IMR-90 (cell line): ENCODE results near the gene FGF5. TPM values are rescaled to one million over a fixed set of nuclear protein-coding genes. Genes with fewer than 3 reads are reported as not detected.

ENCODE experiments used
- ATAC-seq: fragments of 200-7000 bp; cut with Tn5 transposase; 2 replicates; pipeline ENCODE4 v1.9.1; 2020; ENCODE audit warnings: low read depth, mild to moderate bottlenecking, moderate library complexity
- BruUV-seq: library from RNA; stranded (reverse); fragments of 400-500 nt; replicated peaks from 2 replicates; lab custom pipeline; 2021; lab: Mats Ljungman, UMichigan
- CTCF ChIA-PET: fragments of 300-600 bp; formaldehyde crosslinking; extraction: SDS; loops from one replicate; lab custom pipeline; 2021; ENCODE audit warnings: antibody characterized with exemption; lab: Yijun Ruan, JAX
- POLR2A ChIA-PET: fragments of 300-600 bp; sonication (Branson Sonifier 250); formaldehyde crosslinking; loops from one replicate; lab custom pipeline; 2022; ENCODE audit warnings: antibody characterized with exemption; ENCODE audit not compliant: unreplicated experiment; lab: Charles Lee
- DNase-seq: peaks from one replicate; pipeline ENCODE4 v3.0.0; 2013
- H2AFZ ChIP-seq: replicated peaks from 2 replicates; pipeline ENCODE3; 2013; ENCODE audit warnings: low read length, mild to moderate bottlenecking; ENCODE audit not compliant: poor library complexity
- H2AK5ac ChIP-seq: 2 replicates; pipeline ENCODE4 v1.6.1; 2013; ENCODE audit warnings: low read depth, low read length, inconsistent platforms
- H2AK9ac ChIP-seq: replicated peaks from 2 replicates; pipeline ENCODE3; 2013; ENCODE audit warnings: mild to moderate bottlenecking, low read depth, low read length, moderate library complexity; ENCODE audit not compliant: poor library complexity
- H2BK120ac ChIP-seq: 2 replicates; pipeline ENCODE4 v1.6.1; 2013; ENCODE audit warnings: low read depth, low read length, inconsistent platforms
- H2BK15ac ChIP-seq: 3 replicates; pipeline ENCODE4 v1.6.1; 2013; ENCODE audit warnings: low read depth, low read length, inconsistent platforms
- H2BK20ac ChIP-seq: 2 replicates; pipeline ENCODE4 v1.6.1; 2013; ENCODE audit warnings: low read depth, mild to moderate bottlenecking, inconsistent platforms, low read length, moderate library complexity
- H2BK5ac ChIP-seq: 2 replicates; pipeline ENCODE4 v1.6.1; 2013; ENCODE audit warnings: mild to moderate bottlenecking, low read depth, low read length, inconsistent platforms; ENCODE audit not compliant: poor library complexity, severe bottlenecking
- H3K14ac ChIP-seq: replicated peaks from 2 replicates; pipeline ENCODE4 v1.6.1; 2013; ENCODE audit warnings: low read depth, low read length, inconsistent platforms
- H3K18ac ChIP-seq: 2 replicates; pipeline ENCODE4 v1.6.1; 2013; ENCODE audit warnings: low read depth, low read length, control low read depth
- H3K23ac ChIP-seq: 2 replicates; pipeline ENCODE4 v1.6.1; 2013; ENCODE audit warnings: low read depth, low read length, inconsistent platforms
- H3K27ac ChIP-seq: 2 replicates; pipeline ENCODE4 v1.5.1; 2013; ENCODE audit warnings: mild to moderate bottlenecking, control low read depth, low read length; ENCODE audit not compliant: insufficient read depth
- H3K27me3 ChIP-seq: 2 replicates; pipeline ENCODE4 v1.6.1; 2013; ENCODE audit warnings: low read length; ENCODE audit not compliant: control insufficient read depth, insufficient read depth
- H3K36me3 ChIP-seq: 2 replicates; pipeline ENCODE4 v1.6.1; 2013; ENCODE audit warnings: low read length, mixed read lengths; ENCODE audit not compliant: control insufficient read depth, insufficient read depth
- H3K4ac ChIP-seq: 2 replicates; pipeline ENCODE4 v1.6.1; 2013; ENCODE audit warnings: low read depth, low read length, inconsistent platforms
- H3K4me1 ChIP-seq: 2 replicates; pipeline ENCODE4 v1.6.1; 2013; ENCODE audit warnings: low read length, mixed read lengths; ENCODE audit not compliant: control insufficient read depth, insufficient read depth
- H3K4me2 ChIP-seq: 2 replicates; pipeline ENCODE4 v1.6.1; 2013; ENCODE audit warnings: low read depth, mild to moderate bottlenecking, control low read depth, low read length, moderate library complexity
- H3K4me3 ChIP-seq: 2 replicates; pipeline ENCODE4 v1.5.1; 2013; ENCODE audit warnings: low read depth, mild to moderate bottlenecking, control low read depth, low read length, moderate library complexity; ENCODE audit not compliant: insufficient read depth
- H3K56ac ChIP-seq: 2 replicates; pipeline ENCODE4 v1.6.1; 2013; ENCODE audit warnings: low read length, inconsistent platforms; ENCODE audit not compliant: insufficient read depth; ENCODE audit errors: extremely low read depth
- H3K79me1 ChIP-seq, 2 experiments: 2 replicates each; pipeline ENCODE4 v1.6.1; 2013; ENCODE audit warnings: low read length in 2 of 2, inconsistent platforms in 1 of 2, low read depth in 1 of 2
- H3K9ac ChIP-seq: 2 replicates; pipeline ENCODE4 v1.6.1; 2013; ENCODE audit warnings: low read depth, low read length, control low read depth
- H3K9me1 ChIP-seq: 2 replicates; pipeline ENCODE4 v1.6.1; 2013; ENCODE audit warnings: low read length, inconsistent platforms; ENCODE audit not compliant: insufficient read depth
- H3K9me3 ChIP-seq: 2 replicates; pipeline ENCODE4 v1.6.1; 2013; ENCODE audit warnings: low read length; ENCODE audit not compliant: control insufficient read depth, insufficient read depth
- H4K20me1 ChIP-seq: 2 replicates; pipeline ENCODE4 v1.6.1; 2013; ENCODE audit warnings: low read length, inconsistent platforms; ENCODE audit not compliant: insufficient read depth
- H4K5ac ChIP-seq: 2 replicates; pipeline ENCODE4 v1.6.1; 2013; ENCODE audit warnings: mild to moderate bottlenecking, low read depth, low read length, control low read depth
- H4K8ac ChIP-seq, 2 experiments: 2 replicates each; pipeline ENCODE4 v1.6.1; 2013; ENCODE audit warnings: low read depth in 2 of 2, low read length in 2 of 2, control low read depth in 1 of 2, inconsistent platforms in 1 of 2
- H4K91ac ChIP-seq: 2 replicates; pipeline ENCODE4 v1.6.1; 2013; ENCODE audit warnings: low read depth, low read length, inconsistent platforms; ENCODE audit not compliant: insufficient read depth
- MXI1 ChIP-seq: IDR thresholded peaks from 2 replicates; pipeline ENCODE4 v1.6.1; 2012; ENCODE audit warnings: low read depth, mild to moderate bottlenecking, low read length, moderate library complexity, borderline replicate concordance
- WGBS, 2 experiments: methylation state at CpG; one replicate each; pipeline versions ENCODE4 v1.1.5 to v1.1.7; 2013; ENCODE audit warnings: missing lambda C conversion rate in 2 of 2; ENCODE audit not compliant: insufficient read length in 1 of 2; ENCODE audit errors: extremely low coverage in 2 of 2; 5-methylcytosine and 5-hydroxymethylcytosine counted together
- dilution Hi-C: fragments of 300-500 bp; cut with HindIII; formaldehyde crosslinking; loops from one replicate; pipeline ENCODE4 v1.14.3; 2018; ENCODE audit warnings: low sequenced_read_pairs; ENCODE audit not compliant: unreplicated experiment
- in situ Hi-C: fragments of 300-500 bp; cut with MboI; formaldehyde crosslinking; loops from 3 replicates; pipeline ENCODE4 v1.14.3; 2019; ENCODE audit warnings: low sequenced_read_pairs, inconsistent platforms, mixed read lengths
- intact Hi-C: fragments of 100-400 bp; cut with micrococcal nuclease; formaldehyde crosslinking; loops from 2 replicates; pipeline ENCODE4 v1.10.0; 2022
- polyA plus RNA-seq, 3 experiments: library from polyadenylated mRNA; depleted of rRNA; stranded (reverse); fragments of >200 nt; gene quantifications; 2 replicates each; pipeline ENCODE4 v1.2.3, GENCODE V29; 2012; ENCODE audit warnings: low replicate concordance in 1 of 3
- total RNA-seq: library from RNA; depleted of rRNA; stranded (reverse); fragments of >200 nt; gene quantifications from 2 replicates; pipeline ENCODE4 v1.2.3, GENCODE V29; 2012

The FGF5 gene
- total and polyA plus RNA-seq, 2 of the 4 experiments (the other 2 are of a cell fraction), result 18.6 to 42.1 TPM

DNA sequence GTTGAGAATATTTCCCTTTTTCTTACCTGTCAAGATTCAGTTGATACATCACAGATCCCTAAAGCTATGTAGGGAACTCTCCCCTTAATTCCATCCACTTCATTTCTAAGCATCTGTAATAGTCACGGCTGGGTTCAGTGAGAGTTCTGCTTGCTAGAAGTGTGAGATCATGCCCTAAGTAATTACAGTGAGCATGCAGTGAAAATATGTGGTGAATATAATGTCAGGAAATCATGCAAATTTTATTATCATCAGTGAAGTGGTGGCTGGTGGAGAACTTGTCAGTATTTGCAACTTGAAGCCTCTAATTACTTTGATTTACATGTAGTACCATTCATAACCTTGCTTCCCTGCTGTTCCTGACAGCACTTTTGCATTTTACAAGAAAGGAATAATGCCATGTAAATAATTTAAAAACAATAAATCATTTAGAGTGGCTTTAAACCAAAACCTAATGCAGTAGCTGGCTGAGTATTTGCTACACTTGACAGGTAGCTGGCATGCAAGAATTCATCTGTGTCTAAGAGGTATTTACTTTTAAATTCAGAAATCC lies 40.8 kb downstream of the FGF5 start:
- Histone ChIP-seq H3K4me2 (peak overlapping the region; percentile 81; the same call in 1 of the 2 replicates), H2BK5ac (peak overlapping the region; percentile 98), H2BK120ac (peak overlapping the region; percentile 97), H3K4me3 (no peak overlapping the region), H2BK15ac (peak overlapping the region; percentile 68; the same call in 2 of the 3 replicates), H2AK5ac (0 out of 2 replicates have a peak overlapping the region, but pooled peaks have one; percentile 20), H4K5ac (no peak overlapping the region), H3K79me1 (peaks cover 3 to 36% of the 10 kb centered on the region in 2 experiments; a peak in 3 of 4 replicates), H3K4me1 (peaks cover 14% of the 10 kb centered on the region), H3K56ac (peak overlapping the region; percentile 43; the same call in 1 of the 2 replicates), H4K91ac (peak overlapping the region; percentile 34; the same call in 1 of the 2 replicates), H4K8ac (peak overlapping the region; percentile 36 to 45), H3K4ac (peak overlapping the region; percentile 54; the same call in 1 of the 2 replicates), H3K14ac (peak overlapping the region; percentile 72), H3K18ac (peak overlapping the region; percentile 7; the same call in 1 of the 2 replicates), H3K9ac (no peak overlapping the region), H3K36me3 (no peaks in the 10 kb centered on the region; the same call in 1 of the 2 replicates), H2AK9ac (no peak overlapping the region), H4K20me1 (no peaks in the 10 kb centered on the region), H3K9me3 (no peaks in the 10 kb centered on the region), H3K27me3 (no peaks in the 10 kb centered on the region), H2BK20ac (peak overlapping the region; percentile 76; the same call in 1 of the 2 replicates), H3K23ac (peak overlapping the region; percentile 77; the same call in 1 of the 2 replicates), H2AFZ (no peak overlapping the region), H3K9me1 (peaks cover 3% of the 10 kb centered on the region; the same call in 1 of the 2 replicates), H3K27ac (no peak overlapping the region)
- CTCF ChIA-PET, result interaction anchor here (1.0 to 1.5 kb wide), 4 partner anchors 11 to 28 kb away, joined by 3 to 4 read pairs (median 3); no protein-coding TSS in a partner anchor
- WGBS, 2 experiments, result no CpG with 5 or more reads among the region's 1 CpG
- TF ChIP-seq MXI1, result no peak
- intact Hi-C loops, result loop anchor here (5.0 kb wide), 1 partner anchor 70 kb away; no protein-coding TSS in a partner anchor
- BruUV-seq, result no TSS peak
- dilution Hi-C loops, result no loop called here
- DNase-seq (peak; percentile 41), ATAC-seq (no peak)
- in situ Hi-C loops, result no loop called here
- POLR2A ChIA-PET, result interaction anchor here (0.7 kb wide), 1 partner anchor 291 kb away, joined by 3 read pairs; no protein-coding TSS in a partner anchor
